HEK293 (cell line): ENCODE measurements around the gene THAP11.

Experiments
- ATF2 ChIP-seq: fragments of 450-650 bp; formaldehyde crosslinking; IDR thresholded peaks from 2 replicates; pipeline ENCODE4 v1.5.1; 2016; ENCODE audit warnings: missing biosample characterization, missing genetic modification characterization, low read depth
- GLIS1 ChIP-seq: fragments of 450-650 bp; formaldehyde crosslinking; IDR thresholded peaks from 2 replicates; pipeline ENCODE4 v1.5.1; 2016; ENCODE audit warnings: missing biosample characterization, missing genetic modification characterization
- KLF16 ChIP-seq: fragments of 450-650 bp; formaldehyde crosslinking; IDR thresholded peaks from 2 replicates; pipeline ENCODE4 v1.5.1; 2017; ENCODE audit warnings: missing biosample characterization, missing genetic modification characterization
- PBX3 ChIP-seq: sonication (generic); formaldehyde crosslinking; IDR thresholded peaks from 2 replicates; pipeline ENCODE4 v1.8.1; 2022; ENCODE audit warnings: mild to moderate bottlenecking, moderate library complexity, missing genetic modification reagents
- PRDM4 ChIP-seq: fragments of 450-650 bp; formaldehyde crosslinking; IDR thresholded peaks from 2 replicates; pipeline ENCODE4 v1.5.1; 2017; ENCODE audit warnings: missing biosample characterization, missing genetic modification characterization
- SETDB1 ChIP-seq: IDR thresholded peaks from one replicate; pipeline ENCODE4 v1.6.1; 2017; ENCODE audit warnings: mild to moderate bottlenecking, low read length, moderate library complexity, mixed read lengths; ENCODE audit not compliant: insufficient read length
- ZBTB1 ChIP-seq: fragments of 450-650 bp; formaldehyde crosslinking; IDR thresholded peaks from 2 replicates; pipeline ENCODE4 v1.5.1; 2016; ENCODE audit warnings: missing biosample characterization, missing genetic modification characterization
- ZBTB11 ChIP-seq: fragments of 450-650 bp; formaldehyde crosslinking; conservative IDR thresholded peaks from 2 replicates; pipeline ENCODE4 v1.5.1; 2016; ENCODE audit warnings: low read depth, missing biosample characterization, missing genetic modification characterization
- ZBTB20 ChIP-seq: fragments of 450-650 bp; formaldehyde crosslinking; IDR thresholded peaks from 2 replicates; pipeline ENCODE4 v1.5.1; 2016; ENCODE audit warnings: missing biosample characterization, missing genetic modification characterization
- ZBTB7A ChIP-seq: fragments of 450-650 bp; formaldehyde crosslinking; IDR thresholded peaks from 2 replicates; pipeline ENCODE4 v1.5.1; 2016; ENCODE audit warnings: low read depth, missing biosample characterization, missing genetic modification characterization
- ZBTB8A ChIP-seq: fragments of 450-650 bp; formaldehyde crosslinking; IDR thresholded peaks from 2 replicates; pipeline ENCODE4 v1.5.1; 2016; ENCODE audit warnings: missing biosample characterization, missing genetic modification characterization
- ZFHX2 ChIP-seq: fragments of 450-650 bp; formaldehyde crosslinking; conservative IDR thresholded peaks from 2 replicates; pipeline ENCODE4 v1.5.1; 2016; ENCODE audit warnings: missing biosample characterization, missing genetic modification characterization
- ZNF114 ChIP-seq: fragments of 450-650 bp; formaldehyde crosslinking; IDR thresholded peaks from 2 replicates; pipeline ENCODE4 v1.5.0; 2017; ENCODE audit warnings: missing biosample characterization, missing genetic modification characterization
- ZNF19 ChIP-seq: fragments of 450-650 bp; formaldehyde crosslinking; IDR thresholded peaks from 2 replicates; pipeline ENCODE4; 2016; ENCODE audit warnings: missing biosample characterization, missing genetic modification characterization, low read depth
- ZNF302 ChIP-seq: fragments of 450-650 bp; formaldehyde crosslinking; IDR thresholded peaks from 2 replicates; pipeline ENCODE4 v1.5.1; 2016; ENCODE audit warnings: missing biosample characterization, missing genetic modification characterization, low read depth
- ZNF324 ChIP-seq: fragments of 450-650 bp; formaldehyde crosslinking; IDR thresholded peaks from 2 replicates; pipeline ENCODE4 v1.5.1; 2016; ENCODE audit warnings: missing biosample characterization, missing genetic modification characterization
- ZNF354C ChIP-seq: fragments of 450-650 bp; formaldehyde crosslinking; IDR thresholded peaks from 2 replicates; pipeline ENCODE4 v1.5.1; 2016; ENCODE audit warnings: missing biosample characterization, missing genetic modification characterization, low read depth, borderline replicate concordance
- ZNF362 ChIP-seq: fragments of 450-650 bp; formaldehyde crosslinking; IDR thresholded peaks from 2 replicates; pipeline ENCODE4 v1.5.1; 2016; ENCODE audit warnings: missing biosample characterization, missing genetic modification characterization
- ZNF416 ChIP-seq: fragments of 450-650 bp; formaldehyde crosslinking; IDR thresholded peaks from 2 replicates; pipeline ENCODE4 v1.5.1; 2016; ENCODE audit warnings: missing biosample characterization, missing genetic modification characterization
- ZNF488 ChIP-seq: fragments of 450-650 bp; formaldehyde crosslinking; IDR thresholded peaks from 2 replicates; pipeline ENCODE4 v1.5.1; 2016; ENCODE audit warnings: missing biosample characterization, missing genetic modification characterization
- ZNF521 ChIP-seq: fragments of 450-650 bp; formaldehyde crosslinking; IDR thresholded peaks from 2 replicates; pipeline ENCODE4 v1.5.1; 2017; ENCODE audit warnings: missing biosample characterization, mild to moderate bottlenecking, missing genetic modification characterization
- ZNF544 ChIP-seq: fragments of 450-650 bp; formaldehyde crosslinking; IDR thresholded peaks from 2 replicates; pipeline ENCODE4 v1.5.0; 2017; ENCODE audit warnings: missing biosample characterization, missing genetic modification characterization
- ZNF548 ChIP-seq: fragments of 450-650 bp; formaldehyde crosslinking; IDR thresholded peaks from 2 replicates; pipeline ENCODE4 v1.5.1; 2016; ENCODE audit warnings: missing biosample characterization, missing genetic modification characterization
- ZNF692 ChIP-seq: fragments of 450-650 bp; formaldehyde crosslinking; IDR thresholded peaks from 2 replicates; pipeline ENCODE4 v1.5.1; 2016; ENCODE audit warnings: missing biosample characterization, missing genetic modification characterization
- ZNF768 ChIP-seq: fragments of 450-650 bp; formaldehyde crosslinking; IDR thresholded peaks from 2 replicates; pipeline ENCODE4 v1.5.1; 2018; ENCODE audit warnings: missing biosample characterization, mild to moderate bottlenecking, missing genetic modification characterization
- ZNF837 ChIP-seq: fragments of 450-650 bp; formaldehyde crosslinking; IDR thresholded peaks from 2 replicates; pipeline ENCODE4 v1.5.1; 2016; ENCODE audit warnings: missing biosample characterization, missing genetic modification characterization
- ZNF843 ChIP-seq: fragments of 450-650 bp; formaldehyde crosslinking; IDR thresholded peaks from 2 replicates; pipeline ENCODE4 v1.5.1; 2016; ENCODE audit warnings: missing biosample characterization, missing genetic modification characterization
- ZSCAN23 ChIP-seq: fragments of 450-650 bp; formaldehyde crosslinking; IDR thresholded peaks from 2 replicates; pipeline ENCODE4 v1.5.1; 2016; ENCODE audit warnings: missing biosample characterization, missing genetic modification characterization

The THAP11 gene

GRCh38 chr16:67833415-67834241 is 8.5 kb upstream of the THAP11 start (continued):
- TF ChIP-seq ZBTB11 = no peak
- TF ChIP-seq ZNF362 (tag by site-specific recombination) = no peak
- no peak for TF ChIP-seq ZNF19 (tag by site-specific recombination)
- TF ChIP-seq PBX3 (CRISPR knock-in tag) = 0 out of 2 replicates have a peak, but pooled peaks have one; percentile 48
- TF ChIP-seq ZBTB8A (tag by site-specific recombination) = no peak
- TF ChIP-seq ZNF521 = no peak
- no peak for TF ChIP-seq ZNF488 (tag by site-specific recombination)
- TF ChIP-seq SETDB1 = no peak
- TF ChIP-seq KLF16 = peak; percentile 81; the same call in 1 of the 2 replicates
- TF ChIP-seq ZBTB7A (tag by site-specific recombination) = no peak
- TF ChIP-seq ZBTB20 (tag by site-specific recombination) = peak; percentile 88
- peak; percentile 75 for TF ChIP-seq ZNF692 (tag by site-specific recombination)
- TF ChIP-seq ZNF302 (tag by site-specific recombination) = no peak
- no peak for TF ChIP-seq ZNF354C (tag by site-specific recombination)
- TF ChIP-seq ATF2 (tag by site-specific recombination) = no peak
- TF ChIP-seq ZNF837 = no peak
- TF ChIP-seq ZNF416 (tag by site-specific recombination) = no peak
- no peak for TF ChIP-seq ZSCAN23 (tag by site-specific recombination)
- no peak for TF ChIP-seq ZNF768 (tag by site-specific recombination)
- TF ChIP-seq ZNF114 = no peak
- no peak for TF ChIP-seq GLIS1 (tag by site-specific recombination)
- TF ChIP-seq ZNF544 (tag by site-specific recombination) = no peak
- no peak for TF ChIP-seq ZBTB1 (tag by site-specific recombination)
- TF ChIP-seq ZNF324 (tag by site-specific recombination) = no peak
- TF ChIP-seq ZFHX2 (tag by site-specific recombination) = no peak
- no peak for TF ChIP-seq PRDM4
- no peak for TF ChIP-seq ZNF548 (tag by site-specific recombination)
- peak; percentile 56; the same call in 1 of the 2 replicates for TF ChIP-seq ZNF843 (tag by site-specific recombination)
